OCI-LY1 (cell line): Measurements from ENCODE around the gene WASHC3.

Experiments
- H2AFZ ChIP-seq: fragments of 200-600 bp; sonication (generic), shearing (Covaris generic); 2 replicates; pipeline ENCODE4 v1.6.0; 2014; ENCODE audit warnings: antibody characterized with exemption, mild to moderate bottlenecking, low read length
- H3F3A ChIP-seq: fragments of 200-600 bp; sonication (generic), shearing (Covaris generic); 2 replicates; pipeline ENCODE4 v1.6.0; 2014; ENCODE audit warnings: mild to moderate bottlenecking, antibody characterized with exemption, low read length, moderate library complexity; ENCODE audit not compliant: insufficient read depth
- H3K27ac ChIP-seq: fragments of 200-600 bp; sonication (generic); 2 replicates; pipeline ENCODE4 v1.5.1; 2014; ENCODE audit warnings: low read length, mixed run types, mild to moderate bottlenecking, low read depth; ENCODE audit not compliant: poor library complexity, severe bottlenecking
- H3K27me3 ChIP-seq: fragments of 200-600 bp; sonication (generic); 2 replicates; pipeline ENCODE4 v1.6.0; 2014; ENCODE audit warnings: antibody characterized with exemption, mild to moderate bottlenecking, low read length, moderate library complexity; ENCODE audit not compliant: insufficient read depth
- H3K36me3 ChIP-seq: fragments of 200-600 bp; sonication (generic); 2 replicates; pipeline ENCODE4 v1.6.1; 2014; ENCODE audit warnings: mild to moderate bottlenecking, antibody characterized with exemption, low read length, moderate library complexity, mixed read lengths; ENCODE audit not compliant: insufficient read depth
- H3K4me1 ChIP-seq: fragments of 200-600 bp; sonication (generic); 2 replicates; pipeline ENCODE4 v1.5.1; 2014; ENCODE audit warnings: mild to moderate bottlenecking, low read length, moderate library complexity; ENCODE audit not compliant: insufficient read depth, severe bottlenecking
- H3K4me2 ChIP-seq: fragments of 200-600 bp; sonication (generic), shearing (Covaris generic); 2 replicates; pipeline ENCODE4 v1.6.1; 2014; ENCODE audit warnings: low read length
- H3K4me3 ChIP-seq: fragments of 200-600 bp; sonication (generic); 2 replicates; pipeline ENCODE4 v1.5.1; 2014; ENCODE audit warnings: low read length, low read depth, mild to moderate bottlenecking, mixed read lengths; ENCODE audit not compliant: poor library complexity, severe bottlenecking
- H3K79me2 ChIP-seq: fragments of 200-600 bp; shearing (Covaris generic); 2 replicates; pipeline ENCODE4 v1.6.1; 2016; ENCODE audit warnings: mixed run types, low read length, mixed read lengths; ENCODE audit not compliant: insufficient read depth
- H3K9ac ChIP-seq: fragments of 200-600 bp; sonication (generic), shearing (Covaris generic); 2 replicates; pipeline ENCODE4 v1.6.1; 2014; ENCODE audit warnings: mild to moderate bottlenecking, low read length, mixed read lengths
- H3K9me2 ChIP-seq: fragments of 200-600 bp; sonication (generic), shearing (Covaris generic); 2 replicates; pipeline ENCODE4 v1.6.1; 2014; ENCODE audit warnings: low read depth, mild to moderate bottlenecking, low read length, mixed read lengths
- H3K9me3 ChIP-seq: fragments of 200-600 bp; shearing (Covaris generic); 2 replicates; pipeline ENCODE4 v1.6.1; 2014; ENCODE audit warnings: low read length, mixed read lengths
- H4K20me1 ChIP-seq: fragments of 200-600 bp; sonication (generic), shearing (Covaris generic); 2 replicates; pipeline ENCODE4 v1.6.0; 2016; ENCODE audit warnings: mild to moderate bottlenecking, low read length; ENCODE audit not compliant: insufficient read depth
- CTCF ChIP-seq: fragments of 200-600 bp; sonication (generic), shearing (Covaris generic); IDR thresholded peaks from 2 replicates; pipeline ENCODE4 v1.5.1; 2017; ENCODE audit warnings: mild to moderate bottlenecking, antibody characterized with exemption, low read length, moderate library complexity, mixed read lengths
- EZH2 ChIP-seq: fragments of 200-600 bp; sonication (generic), shearing (Covaris generic); IDR thresholded peaks from 2 replicates; pipeline ENCODE4 v1.8.0; 2017; ENCODE audit warnings: borderline replicate concordance, mixed run types, mild to moderate bottlenecking, antibody characterized with exemption, low read length, moderate library complexity, mixed read lengths

WASHC3 gene

GRCh38 chr12:102059343-102059742 is 2.4 kb downstream of the WASHC3 start:
- Histone ChIP-seq H3K9me2 (no peaks in the 10 kb centered on the region), H3K4me2 (no peak overlapping the region), H4K20me1 (no peaks in the 10 kb centered on the region), H3K27me3 (no peaks in the 10 kb centered on the region), H3F3A (no peaks in the 10 kb centered on the region), H3K4me1 (peaks cover 10% of the 10 kb centered on the region), H3K9me3 (no peaks in the 10 kb centered on the region), H3K79me2 (no peaks in the 10 kb centered on the region), H3K4me3 (no peak overlapping the region), H2AFZ (no peak overlapping the region), H3K27ac (no peak overlapping the region), H3K9ac (no peak overlapping the region), H3K36me3 (peaks cover 47% of the 10 kb centered on the region)
- TF ChIP-seq EZH2, result no peak
- TF ChIP-seq CTCF, result no peak

GRCh38 chr12:102054345-102054744 is 7.4 kb downstream of the WASHC3 start:
- Histone ChIP-seq H3K4me3 (no peak overlapping the region), H3K4me1 (peaks cover 6% of the 10 kb centered on the region), H3K27me3 (no peaks in the 10 kb centered on the region), H3K79me2 (no peaks in the 10 kb centered on the region), H3K36me3 (peaks cover 75% of the 10 kb centered on the region), H3K9me3 (no peaks in the 10 kb centered on the region), H4K20me1 (no peaks in the 10 kb centered on the region), H3K9ac (no peak overlapping the region), H3K27ac (no peak overlapping the region), H2AFZ (no peak overlapping the region), H3K9me2 (no peaks in the 10 kb centered on the region), H3K4me2 (no peak overlapping the region), H3F3A (no peaks in the 10 kb centered on the region)
- TF ChIP-seq CTCF, result no peak
- no peak for TF ChIP-seq EZH2

- peaks cover 73% of the 10 kb centered on the region for H3K36me3 ChIP-seq
- H3K27me3 ChIP-seq, result no peaks in the 10 kb centered on the region
- H3F3A ChIP-seq, result no peaks in the 10 kb centered on the region
- no peak overlapping the region for H3K9ac ChIP-seq
- no peak overlapping the region for H3K4me3 ChIP-seq
- H3K4me2 ChIP-seq, result no peak overlapping the region
- no peaks in the 10 kb centered on the region for H4K20me1 ChIP-seq
- no peaks in the 10 kb centered on the region for H3K79me2 ChIP-seq
- H3K4me1 ChIP-seq, result peaks cover 6% of the 10 kb centered on the region
- no peak overlapping the region for H2AFZ ChIP-seq
- no peak overlapping the region for H3K27ac ChIP-seq
- no peaks in the 10 kb centered on the region for H3K9me2 ChIP-seq
- TF ChIP-seq CTCF (no peak), EZH2 (no peak)
- no peaks in the 10 kb centered on the region for H3K9me3 ChIP-seq
Observed at GRCh38 chr12:102053062-102053349, 8.8 kb downstream of the WASHC3 start.
